ENCODE data around the gene SLC8A3.

The SLC8A3 gene

DNA sequence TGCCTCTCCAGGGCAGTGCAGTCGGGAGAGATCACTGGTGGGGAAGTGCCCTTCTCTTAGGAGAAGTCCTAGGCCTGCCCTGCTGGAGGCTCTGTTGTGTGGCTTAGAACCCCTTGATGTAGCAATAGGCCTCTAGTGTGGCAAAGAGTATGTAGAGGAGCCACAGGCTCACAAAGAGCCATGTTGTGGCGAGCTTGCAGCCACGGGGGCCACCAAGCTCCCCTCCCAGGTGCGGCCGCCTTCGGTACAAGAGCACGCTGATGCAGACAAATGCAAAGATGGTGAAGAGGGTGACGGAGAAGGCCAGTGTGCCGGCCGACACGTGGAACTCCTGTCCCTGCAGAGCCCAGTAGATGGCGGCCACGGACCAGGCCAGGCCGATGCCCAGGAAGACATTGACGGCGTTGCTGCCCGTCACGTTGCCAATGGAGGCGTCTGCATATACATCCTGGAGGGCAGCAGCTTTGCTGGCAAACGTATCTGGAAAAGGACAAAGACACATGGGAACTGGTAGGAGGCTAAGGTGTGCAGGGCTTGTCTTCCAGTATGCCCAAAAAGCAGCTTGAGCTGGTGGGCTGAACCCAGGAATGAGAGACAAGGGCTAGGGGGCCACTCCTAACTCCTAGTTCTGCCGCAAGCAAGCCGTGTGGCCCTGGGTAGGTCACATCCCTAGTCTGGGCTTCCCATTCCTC, 142.8 kb downstream of the SLC8A3 start:
- TF ChIP-seq CTCF (conservative IDR thresholded peaks at IDR 0.05; ENCODE audit: low read length) (peak; percentile 56), EZH2phosphoT487 (IDR thresholded peaks at IDR 0.05; ENCODE audit: borderline replicate concordance) (no peak)
- Histone ChIP-seq H3K4me1 (ENCODE audit: insufficient read depth, low read length, poor library complexity, severe bottlenecking) (no peaks in the 10 kb centered on the region), H3K4me2 (ENCODE audit: low read depth, low read length, poor library complexity, severe bottlenecking) (no peak overlapping the region), H3K9me3 (ENCODE audit: insufficient read depth, low read depth, low read length) (no peaks in the 10 kb centered on the region), H3K79me2 (ENCODE audit: insufficient read depth, low read length) (no peaks in the 10 kb centered on the region), H3K4me3 (ENCODE audit: low read length, poor library complexity, severe bottlenecking) (no peak overlapping the region), H3K9me2 (replicated peaks; ENCODE audit: low read depth, low read length) (no peaks in the 10 kb centered on the region), H3K36me3 (ENCODE audit: insufficient read depth, low read length) (no peaks in the 10 kb centered on the region), H3K9ac (ENCODE audit: low read depth, low read length, poor library complexity, severe bottlenecking) (no peak overlapping the region), H4K20me1 (ENCODE audit: insufficient read depth, low read length, poor library complexity, severe bottlenecking) (no peaks in the 10 kb centered on the region), H3F3A (ENCODE audit: low read depth) (no peaks in the 10 kb centered on the region), H3K27me3 (ENCODE audit: insufficient read depth, low read length, poor library complexity, severe bottlenecking) (no peaks in the 10 kb centered on the region), H2AFZ (ENCODE audit: low read length) (no peak overlapping the region)

DNA sequence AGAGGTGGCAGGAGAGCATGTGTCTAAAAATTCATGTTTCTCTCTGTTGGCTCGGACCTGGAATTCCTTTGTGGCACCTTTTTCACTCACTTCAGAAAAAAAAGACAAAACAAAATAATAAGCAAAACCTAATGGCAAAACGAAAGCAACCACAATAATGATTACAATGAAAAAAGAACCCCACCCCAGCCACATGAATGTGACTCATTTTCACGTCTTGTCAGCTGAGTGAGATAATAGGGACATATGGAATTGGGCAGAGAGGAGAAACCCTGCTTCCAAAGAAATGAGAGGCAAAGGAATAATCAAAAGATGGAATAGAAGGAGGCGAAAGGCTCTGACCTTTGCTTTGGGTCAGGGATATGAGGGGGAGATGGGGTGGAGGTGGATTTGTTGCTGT, 143.4 kb downstream of the SLC8A3 start:
- Histone ChIP-seq H3K9me2 (replicated peaks; ENCODE audit: low read depth, low read length) (no peaks in the 10 kb centered on the region), H3K27me3 (ENCODE audit: insufficient read depth, low read length, poor library complexity, severe bottlenecking) (no peaks in the 10 kb centered on the region), H3K79me2 (ENCODE audit: insufficient read depth, low read length) (no peaks in the 10 kb centered on the region), H3K36me3 (ENCODE audit: insufficient read depth, low read length) (no peaks in the 10 kb centered on the region), H3K9me3 (ENCODE audit: insufficient read depth, low read depth, low read length) (no peaks in the 10 kb centered on the region), H3K4me1 (ENCODE audit: insufficient read depth, low read length, poor library complexity, severe bottlenecking) (no peaks in the 10 kb centered on the region), H3K4me3 (ENCODE audit: low read length, poor library complexity, severe bottlenecking) (no peak overlapping the region), H2AFZ (ENCODE audit: low read length) (no peak overlapping the region), H3K4me2 (ENCODE audit: low read depth, low read length, poor library complexity, severe bottlenecking) (no peak overlapping the region), H4K20me1 (ENCODE audit: insufficient read depth, low read length, poor library complexity, severe bottlenecking) (no peaks in the 10 kb centered on the region), H3K9ac (ENCODE audit: low read depth, low read length, poor library complexity, severe bottlenecking) (no peak overlapping the region), H3F3A (ENCODE audit: low read depth) (no peaks in the 10 kb centered on the region)
- TF ChIP-seq CTCF (conservative IDR thresholded peaks at IDR 0.05; ENCODE audit: low read length) (no peak), EZH2phosphoT487 (IDR thresholded peaks at IDR 0.05; ENCODE audit: borderline replicate concordance) (no peak)

DNA sequence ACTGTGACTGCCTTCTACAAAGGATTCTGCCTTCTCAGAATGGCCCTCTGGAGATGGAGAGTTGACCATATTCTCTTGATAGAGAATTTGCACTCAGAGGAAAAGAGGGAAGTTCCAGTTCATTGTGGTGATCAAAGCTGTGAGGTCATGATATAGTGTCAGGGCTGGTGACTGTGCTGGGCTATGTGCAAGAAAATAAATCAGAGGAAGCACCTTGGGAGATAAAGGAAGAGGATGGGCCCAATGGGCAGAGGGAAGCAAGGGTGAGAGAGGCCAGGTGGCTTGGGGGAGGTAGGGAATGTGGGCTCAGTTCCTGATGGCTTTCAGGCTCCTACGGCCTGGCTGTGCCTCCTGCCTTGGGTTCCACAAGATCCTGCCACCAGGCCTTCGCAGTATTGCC, 145.8 kb downstream of the SLC8A3 start:
- no peak for TF ChIP-seq EZH2phosphoT487 (IDR thresholded peaks at IDR 0.05; ENCODE audit: borderline replicate concordance)
- TF ChIP-seq CTCF (conservative IDR thresholded peaks at IDR 0.05; ENCODE audit: low read length) = no peak
- H2AFZ ChIP-seq (ENCODE audit: low read length) = no peak overlapping the region
- H3K27me3 ChIP-seq (ENCODE audit: insufficient read depth, low read length, poor library complexity, severe bottlenecking) = no peaks in the 10 kb centered on the region
- no peak overlapping the region for H3K9ac ChIP-seq (ENCODE audit: low read depth, low read length, poor library complexity, severe bottlenecking)
- H3K4me2 ChIP-seq (ENCODE audit: low read depth, low read length, poor library complexity, severe bottlenecking) = no peak overlapping the region
- no peaks in the 10 kb centered on the region for H3K79me2 ChIP-seq (ENCODE audit: insufficient read depth, low read length)
- no peak overlapping the region for H3K4me3 ChIP-seq (ENCODE audit: low read length, poor library complexity, severe bottlenecking)
- H3K36me3 ChIP-seq (ENCODE audit: insufficient read depth, low read length) = no peaks in the 10 kb centered on the region
- H4K20me1 ChIP-seq (ENCODE audit: insufficient read depth, low read length, poor library complexity, severe bottlenecking) = no peaks in the 10 kb centered on the region
- H3F3A ChIP-seq (ENCODE audit: low read depth) = no peaks in the 10 kb centered on the region
- H3K9me2 ChIP-seq (replicated peaks; ENCODE audit: low read depth, low read length) = no peaks in the 10 kb centered on the region
- no peaks in the 10 kb centered on the region for H3K4me1 ChIP-seq (ENCODE audit: insufficient read depth, low read length, poor library complexity, severe bottlenecking)
- no peaks in the 10 kb centered on the region for H3K9me3 ChIP-seq (ENCODE audit: insufficient read depth, low read depth, low read length)

Measured in Loucy (cell line).